MM.1S (cell line): ENCODE data around the gene CALM1.
"Not testable (repeated sequence)": the region's sequence is repeated elsewhere in the genome, so short reads cannot be mapped to it uniquely, and the experiment has no call there.

ENCODE experiments used
- DNase-seq: peaks from one replicate; pipeline ENCODE4 v3.0.0-alpha.2; 2015
- H2AFZ ChIP-seq: fragments of 300-600 bp; sonication (generic); 2 replicates; pipeline ENCODE4 v1.6.0; 2016; ENCODE audit warnings: antibody characterized with exemption, low read length
- H3F3A ChIP-seq: fragments of 300-600 bp; sonication (generic); 2 replicates; pipeline ENCODE4 v1.6.1; 2016; ENCODE audit warnings: mild to moderate bottlenecking, antibody characterized with exemption, low read length, moderate library complexity, mixed read lengths; ENCODE audit not compliant: insufficient read depth
- H3K27ac ChIP-seq: fragments of 300-600 bp; sonication (generic); 2 replicates; pipeline ENCODE4 v1.5.1; 2016; ENCODE audit warnings: mild to moderate bottlenecking, low read length
- H3K27me3 ChIP-seq: fragments of 300-600 bp; sonication (generic); replicated peaks from 2 replicates; pipeline ENCODE4 v1.6.0; 2016; ENCODE audit warnings: low read length; ENCODE audit not compliant: insufficient read depth
- H3K36me3 ChIP-seq: fragments of 300-600 bp; sonication (generic); replicated peaks from 2 replicates; pipeline ENCODE4 v1.6.1; 2016; ENCODE audit warnings: mild to moderate bottlenecking, low read length, mixed read lengths; ENCODE audit not compliant: insufficient read depth
- H3K4me1 ChIP-seq: fragments of 300-600 bp; sonication (generic); 2 replicates; pipeline ENCODE4 v1.6.1; 2016; ENCODE audit warnings: low read length, mixed read lengths
- H3K4me2 ChIP-seq: fragments of 300-600 bp; sonication (generic); 2 replicates; pipeline ENCODE4 v1.6.0; 2016; ENCODE audit warnings: low read depth, low read length
- H3K4me3 ChIP-seq: fragments of 300-600 bp; sonication (generic); 2 replicates; pipeline ENCODE4 v1.5.1; 2016; ENCODE audit warnings: low read length, mixed read lengths
- H3K79me2 ChIP-seq: fragments of 300-600 bp; sonication (generic); 2 replicates; pipeline ENCODE4 v1.6.1; 2016; ENCODE audit warnings: mixed run types, low read length, mixed read lengths
- H3K9ac ChIP-seq: fragments of 300-600 bp; sonication (generic); 2 replicates; pipeline ENCODE4 v1.6.1; 2016; ENCODE audit warnings: low read length, mixed read lengths
- H3K9me2 ChIP-seq: fragments of 300-600 bp; sonication (generic); replicated peaks from 2 replicates; pipeline ENCODE4 v1.6.1; 2016; ENCODE audit warnings: mild to moderate bottlenecking, low read length, mixed read lengths; ENCODE audit not compliant: insufficient read depth
- H3K9me3 ChIP-seq: fragments of 300-600 bp; sonication (generic); replicated peaks from 2 replicates; pipeline ENCODE4 v1.6.1; 2016; ENCODE audit warnings: mild to moderate bottlenecking, low read length, mixed read lengths; ENCODE audit not compliant: insufficient read depth
- H4K20me1 ChIP-seq: fragments of 300-600 bp; sonication (generic); 2 replicates; pipeline ENCODE4 v1.6.1; 2016; ENCODE audit warnings: mild to moderate bottlenecking, low read length, moderate library complexity, mixed read lengths; ENCODE audit not compliant: insufficient read depth
- CTCF ChIP-seq: fragments of 300-600 bp; sonication (generic); IDR thresholded peaks from 2 replicates; pipeline ENCODE4 v1.5.1; 2016; ENCODE audit warnings: antibody characterized with exemption, low read length, mixed read lengths
- EZH2 ChIP-seq: fragments of 300-600 bp; sonication (generic); optimal IDR thresholded peaks from 2 replicates; pipeline ENCODE3; 2017; ENCODE audit warnings: low read depth, mild to moderate bottlenecking, antibody characterized with exemption, low read length, mixed read lengths
- EZH2phosphoT487 ChIP-seq: fragments of 300-600 bp; sonication (generic); IDR thresholded peaks from 2 replicates; pipeline ENCODE4 v1.6.1; 2018; ENCODE audit warnings: antibody characterized with exemption, low read length

Gene CALM1

GRCh38 chr14:90388437-90388836 lies 8.4 kb upstream of the CALM1 start:
- TF ChIP-seq EZH2 (no peak), EZH2phosphoT487 (no peak), CTCF (no peak)
- H3K79me2 ChIP-seq, result no peaks in the 10 kb centered on the region
- no peak overlapping the region for H3K4me2 ChIP-seq
- no peak overlapping the region for H2AFZ ChIP-seq
- H4K20me1 ChIP-seq, result no peaks in the 10 kb centered on the region
- no peak overlapping the region for H3K4me3 ChIP-seq
- DNase-seq, result no peak
- peaks cover 13% of the 10 kb centered on the region; the same call in 1 of the 2 replicates for H3K4me1 ChIP-seq
- 0 out of 2 replicates have a peak, but pooled peaks cover 11% of the 10 kb centered on the region for H3F3A ChIP-seq
- no peaks in the 10 kb centered on the region for H3K27me3 ChIP-seq
- no peak overlapping the region for H3K27ac ChIP-seq
- no peak overlapping the region for H3K9ac ChIP-seq
- no peaks in the 10 kb centered on the region for H3K9me3 ChIP-seq
- H3K36me3 ChIP-seq, result no peaks in the 10 kb centered on the region
- H3K9me2 ChIP-seq, result no peaks in the 10 kb centered on the region

- H3K4me1 ChIP-seq, result peaks cover 13% of the 10 kb centered on the region; the same call in 1 of the 2 replicates
- no peak overlapping the region for H3K9ac ChIP-seq
- no peak overlapping the region for H3K27ac ChIP-seq
- H3K27me3 ChIP-seq, result no peaks in the 10 kb centered on the region
- H3K4me3 ChIP-seq, result no peak overlapping the region
- no peak for TF ChIP-seq EZH2
- TF ChIP-seq EZH2phosphoT487, result no peak
- no peak for TF ChIP-seq CTCF
- H3K4me2 ChIP-seq, result no peak overlapping the region
- DNase-seq, result no peak
- H4K20me1 ChIP-seq, result no peaks in the 10 kb centered on the region
- H3K79me2 ChIP-seq, result no peaks in the 10 kb centered on the region
- no peak overlapping the region for H2AFZ ChIP-seq
- H3K9me2 ChIP-seq, result no peaks in the 10 kb centered on the region
- H3K36me3 ChIP-seq, result no peaks in the 10 kb centered on the region
- 0 out of 2 replicates have a peak, but pooled peaks cover 6% of the 10 kb centered on the region for H3F3A ChIP-seq
- no peaks in the 10 kb centered on the region for H3K9me3 ChIP-seq
These were observed 7.8 kb upstream of the CALM1 start for GRCh38 chr14:90388982-90389381.

- 0 out of 2 replicates have a peak, but pooled peaks cover 7% of the 10 kb centered on the region for H3F3A ChIP-seq
- H2AFZ ChIP-seq, result no peak overlapping the region
- TF ChIP-seq CTCF, result no peak
- TF ChIP-seq EZH2phosphoT487, result no peak
- TF ChIP-seq EZH2, result no peak
- no peaks in the 10 kb centered on the region; the same call in 1 of the 2 replicates for H4K20me1 ChIP-seq
- H3K9me2 ChIP-seq, result no peaks in the 10 kb centered on the region
- H3K9ac ChIP-seq, result no peak overlapping the region
- peaks cover 8% of the 10 kb centered on the region for H3K79me2 ChIP-seq
- H3K27me3 ChIP-seq, result no peaks in the 10 kb centered on the region
- no peaks in the 10 kb centered on the region for H3K36me3 ChIP-seq
- H3K27ac ChIP-seq, result no peak overlapping the region
- no peaks in the 10 kb centered on the region for H3K9me3 ChIP-seq
- DNase-seq, result no peak
- H3K4me2 ChIP-seq, result no peak overlapping the region
- no peaks in the 10 kb centered on the region for H3K4me1 ChIP-seq
- H3K4me3 ChIP-seq, result no peak overlapping the region
These were observed 2.9 kb upstream of the CALM1 start for GRCh38 chr14:90393966-90394365.

GRCh38 chr14:90394782-90395181 lies 2.0 kb upstream of the CALM1 start:
- not testable (repeated sequence) for H3K4me2 ChIP-seq, H3K27ac ChIP-seq, H3F3A ChIP-seq, H2AFZ ChIP-seq, H3K27me3 ChIP-seq, DNase-seq, H3K9me3 ChIP-seq, H4K20me1 ChIP-seq, H3K36me3 ChIP-seq, H3K9ac ChIP-seq, H3K4me1 ChIP-seq, H3K4me3 ChIP-seq, H3K9me2 ChIP-seq
- H3K79me2 ChIP-seq, result peaks cover 15% of the 10 kb centered on the region
